SU-DHL-6 (cell line): Measurements from ENCODE around the gene PLS1.

Source experiments
- EZH2phosphoT487 ChIP-seq: fragments of 200-600 bp; sonication (generic), shearing (Covaris generic); conservative IDR thresholded peaks from 2 replicates; pipeline ENCODE4 v1.6.1; 2018; ENCODE audit warnings: mild to moderate bottlenecking, antibody characterized with exemption, low read length, moderate library complexity, mixed read lengths
- TF ChIP-seq, protein P1 (sequence below): fragments of 200-600 bp; sonication (generic); IDR thresholded peaks from one replicate; pipeline ENCODE4 v1.5.1; 2017; ENCODE audit warnings: antibody characterized with exemption, mild to moderate bottlenecking, low read length, moderate library complexity; ENCODE audit not compliant: insufficient read depth, poor library complexity, severe bottlenecking

DNA sequence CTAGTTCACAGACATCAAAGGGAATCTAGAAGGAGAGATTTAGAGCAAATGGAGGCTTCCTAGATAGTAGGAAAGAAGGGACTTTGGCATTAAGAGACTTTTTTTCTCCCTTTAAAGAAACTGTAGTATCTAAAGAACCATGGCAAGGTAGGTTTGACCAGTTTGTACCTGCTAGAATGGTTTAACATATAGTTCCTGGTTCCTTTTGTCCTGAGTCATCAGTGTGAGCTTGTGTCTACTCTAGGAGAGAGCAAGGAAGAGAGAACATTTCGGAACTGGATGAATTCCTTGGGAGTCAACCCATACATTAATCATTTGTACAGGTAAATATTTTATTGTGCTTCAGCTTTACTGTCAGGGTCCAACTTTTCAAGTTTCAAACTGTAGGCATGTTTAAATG lies 98.0 kb downstream of the PLS1 start:
- no peak for TF ChIP-seq EZH2phosphoT487
- TF ChIP-seq, protein P1, sequence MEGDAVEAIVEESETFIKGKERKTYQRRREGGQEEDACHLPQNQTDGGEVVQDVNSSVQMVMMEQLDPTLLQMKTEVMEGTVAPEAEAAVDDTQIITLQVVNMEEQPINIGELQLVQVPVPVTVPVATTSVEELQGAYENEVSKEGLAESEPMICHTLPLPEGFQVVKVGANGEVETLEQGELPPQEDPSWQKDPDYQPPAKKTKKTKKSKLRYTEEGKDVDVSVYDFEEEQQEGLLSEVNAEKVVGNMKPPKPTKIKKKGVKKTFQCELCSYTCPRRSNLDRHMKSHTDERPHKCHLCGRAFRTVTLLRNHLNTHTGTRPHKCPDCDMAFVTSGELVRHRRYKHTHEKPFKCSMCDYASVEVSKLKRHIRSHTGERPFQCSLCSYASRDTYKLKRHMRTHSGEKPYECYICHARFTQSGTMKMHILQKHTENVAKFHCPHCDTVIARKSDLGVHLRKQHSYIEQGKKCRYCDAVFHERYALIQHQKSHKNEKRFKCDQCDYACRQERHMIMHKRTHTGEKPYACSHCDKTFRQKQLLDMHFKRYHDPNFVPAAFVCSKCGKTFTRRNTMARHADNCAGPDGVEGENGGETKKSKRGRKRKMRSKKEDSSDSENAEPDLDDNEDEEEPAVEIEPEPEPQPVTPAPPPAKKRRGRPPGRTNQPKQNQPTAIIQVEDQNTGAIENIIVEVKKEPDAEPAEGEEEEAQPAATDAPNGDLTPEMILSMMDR, result no peak
